ENCODE data around the gene ZNF41.
"Not testable (repeated sequence)": the region's sequence is repeated elsewhere in the genome, so short reads cannot be mapped to it uniquely, and the experiment has no call there.

GRCh38 chrX:47513034-47513965 is 30.3 kb upstream of the ZNF41 start:
- TF ChIP-seq CTCF (conservative IDR thresholded peaks at IDR 0.05; ENCODE audit: low read length); EZH2phosphoT487 (IDR thresholded peaks at IDR 0.05; ENCODE audit: borderline replicate concordance, low read depth, low read length): not testable (repeated sequence)
